ENCODE measurements around the gene HPGD.

Gene HPGD

GRCh38 chr4:174464949-174465348, 57.3 kb downstream of the HPGD start:
- Histone ChIP-seq H3K9me2 (replicated peaks; ENCODE audit: control insufficient read depth, low read length) (no peaks in the 10 kb centered on the region), H3K9me3 (ENCODE audit: control insufficient read depth, insufficient read depth, low read length) (no peaks in the 10 kb centered on the region), H4K20me1 (ENCODE audit: control insufficient read depth, insufficient read depth, low read depth, low read length) (no peaks in the 10 kb centered on the region), H3K4me1 (ENCODE audit: control insufficient read depth, low read length) (no peaks in the 10 kb centered on the region), H3K36me3 (ENCODE audit: control insufficient read depth, low read length) (no peaks in the 10 kb centered on the region), H3K4me2 (ENCODE audit: low read length) (no peak overlapping the region), H3K4me3 (ENCODE audit: low read length) (no peak overlapping the region), H3K27ac (ENCODE audit: low read depth, low read length) (no peak overlapping the region), H3K79me2 (ENCODE audit: control insufficient read depth, low read length) (no peaks in the 10 kb centered on the region), H3K27me3 (ENCODE audit: control insufficient read depth, low read length) (no peaks in the 10 kb centered on the region), H3F3A (ENCODE audit: control insufficient read depth, insufficient read depth) (no peaks in the 10 kb centered on the region)
- TF ChIP-seq CTCF (IDR thresholded peaks at IDR 0.05; ENCODE audit: low read depth, low read length, poor library complexity, severe bottlenecking) = no peak
- TF ChIP-seq EZH2phosphoT487 (IDR thresholded peaks at IDR 0.05; ENCODE audit: borderline replicate concordance, low read length) = no peak

GRCh38 chr4:174461466-174462106, 60.7 kb downstream of the HPGD start:
- no peaks in the 10 kb centered on the region for H3K4me1 ChIP-seq (ENCODE audit: control insufficient read depth, low read length)
- H3K4me3 ChIP-seq (ENCODE audit: low read length) = no peak overlapping the region
- H3K36me3 ChIP-seq (ENCODE audit: control insufficient read depth, low read length) = no peaks in the 10 kb centered on the region
- H4K20me1 ChIP-seq (ENCODE audit: control insufficient read depth, insufficient read depth, low read depth, low read length) = no peaks in the 10 kb centered on the region
- H3K9me2 ChIP-seq (replicated peaks; ENCODE audit: control insufficient read depth, low read length) = no peaks in the 10 kb centered on the region
- no peaks in the 10 kb centered on the region for H3F3A ChIP-seq (ENCODE audit: control insufficient read depth, insufficient read depth)
- H3K27me3 ChIP-seq (ENCODE audit: control insufficient read depth, low read length) = no peaks in the 10 kb centered on the region
- H3K79me2 ChIP-seq (ENCODE audit: control insufficient read depth, low read length) = no peaks in the 10 kb centered on the region
- no peaks in the 10 kb centered on the region for H3K9me3 ChIP-seq (ENCODE audit: control insufficient read depth, insufficient read depth, low read length)
- H3K4me2 ChIP-seq (ENCODE audit: low read length) = no peak overlapping the region
- no peak for TF ChIP-seq EZH2phosphoT487 (IDR thresholded peaks at IDR 0.05; ENCODE audit: borderline replicate concordance, low read length)
- H3K27ac ChIP-seq (ENCODE audit: low read depth, low read length) = no peak overlapping the region

DNA sequence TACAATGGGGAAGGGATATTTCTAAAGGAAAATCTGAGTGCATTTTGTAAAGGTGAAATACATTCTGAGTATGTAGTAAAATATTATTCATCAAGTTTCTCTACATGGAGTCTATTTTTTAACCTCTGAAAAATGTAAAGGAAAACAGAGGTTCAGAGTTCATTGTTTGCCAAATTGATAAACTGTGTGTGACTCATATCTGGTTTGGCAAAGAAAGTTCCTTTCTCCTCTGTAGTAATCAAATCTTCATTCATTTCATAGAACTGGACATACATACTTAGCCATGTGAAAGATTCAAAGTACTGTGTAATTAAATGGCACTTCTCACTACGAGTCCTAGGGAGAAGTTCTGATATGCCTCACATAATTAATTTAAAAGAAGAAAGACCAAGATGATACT, 61.6 kb downstream of the HPGD start:
- Histone ChIP-seq H3F3A (ENCODE audit: control insufficient read depth, insufficient read depth) (no peaks in the 10 kb centered on the region), H3K4me1 (ENCODE audit: control insufficient read depth, low read length) (no peaks in the 10 kb centered on the region)

More for the DNA sequence above, 61.6 kb downstream of the HPGD start:
- Histone ChIP-seq H3K36me3 (ENCODE audit: control insufficient read depth, low read length) (no peaks in the 10 kb centered on the region), H3K27ac (ENCODE audit: low read depth, low read length) (no peak overlapping the region), H4K20me1 (ENCODE audit: control insufficient read depth, insufficient read depth, low read depth, low read length) (no peaks in the 10 kb centered on the region), H3K27me3 (ENCODE audit: control insufficient read depth, low read length) (no peaks in the 10 kb centered on the region), H3K79me2 (ENCODE audit: control insufficient read depth, low read length) (no peaks in the 10 kb centered on the region), H3K4me2 (ENCODE audit: low read length) (no peak overlapping the region), H3K9me2 (replicated peaks; ENCODE audit: control insufficient read depth, low read length) (no peaks in the 10 kb centered on the region), H3K9me3 (ENCODE audit: control insufficient read depth, insufficient read depth, low read length) (no peaks in the 10 kb centered on the region), H3K4me3 (ENCODE audit: low read length) (no peak overlapping the region)
- no peak for TF ChIP-seq CTCF (IDR thresholded peaks at IDR 0.05; ENCODE audit: low read depth, low read length, poor library complexity, severe bottlenecking)
- no peak for TF ChIP-seq EZH2phosphoT487 (IDR thresholded peaks at IDR 0.05; ENCODE audit: borderline replicate concordance, low read length)
